Keratinocyte (primary cell): ENCODE results near the gene TARS3. TPM values are rescaled to one million over a fixed set of nuclear protein-coding genes. Genes with fewer than 3 reads are reported as not detected.

ENCODE experiments used
- DNase-seq: peaks from one replicate; pipeline ENCODE4 v3.0.0-alpha.2; 2011; ENCODE audit warnings: low read depth, missing footprints, low spot score
- FAIRE-seq: peaks from 2 replicates; lab custom pipeline; 2011; peaks lifted over from hg19 to GRCh38; lab: Jason Lieb, UNC
- H2AFZ ChIP-seq: 2 replicates; pipeline ENCODE4 v1.6.0; 2012; ENCODE audit warnings: low read length, control low read depth, inconsistent platforms; ENCODE audit not compliant: control insufficient read depth
- H3K27ac ChIP-seq: 2 replicates; pipeline ENCODE4 v1.5.1; 2011; ENCODE audit warnings: low read length; ENCODE audit not compliant: control insufficient read depth, insufficient read depth
- H3K27me3 ChIP-seq: 3 replicates; pipeline ENCODE4 v1.6.0; 2011; ENCODE audit warnings: low read length; ENCODE audit not compliant: control insufficient read depth, insufficient read depth; ENCODE audit errors: extremely low read depth
- H3K36me3 ChIP-seq, 2 experiments: 2 replicates in 1 of 2; 3 replicates in 1 of 2; pipeline ENCODE4 v1.5.1; 2011; ENCODE audit warnings: low read length in 2 of 2, mild to moderate bottlenecking in 1 of 2; ENCODE audit not compliant: control insufficient read depth in 2 of 2, insufficient read depth in 2 of 2; ENCODE audit errors: extremely low read depth in 1 of 2
- H3K4me1 ChIP-seq: 3 replicates; pipeline ENCODE4 v1.5.1; 2011; ENCODE audit warnings: low read length; ENCODE audit not compliant: control insufficient read depth, insufficient read depth; ENCODE audit errors: extremely low read depth
- H3K4me2 ChIP-seq: 3 replicates; pipeline ENCODE4 v1.6.0; 2011; ENCODE audit warnings: low read depth, low read length; ENCODE audit not compliant: control insufficient read depth, insufficient read depth; ENCODE audit errors: extremely low read depth
- H3K4me3 ChIP-seq, 3 experiments: fragments of 200-600 bp in 1 of 3; sonication (generic) in 1 of 3; 2 replicates in 2 of 3; 3 replicates in 1 of 3; pipeline ENCODE4 v1.5.1; 2011 to 2016; ENCODE audit warnings: low read length in 3 of 3, mild to moderate bottlenecking in 3 of 3, control low read depth in 2 of 3, inconsistent platforms in 1 of 3, low read depth in 1 of 3, mixed read lengths in 1 of 3, mixed run types in 1 of 3, moderate library complexity in 1 of 3; ENCODE audit not compliant: control insufficient read depth in 2 of 3, insufficient read depth in 2 of 3; ENCODE audit errors: extremely low read depth in 1 of 3
- H3K79me2 ChIP-seq: 2 replicates; pipeline ENCODE4 v1.6.0; 2012; ENCODE audit warnings: low read length; ENCODE audit not compliant: control insufficient read depth, insufficient read depth
- H3K9ac ChIP-seq: 3 replicates; pipeline ENCODE4 v1.6.0; 2011; ENCODE audit warnings: low read length; ENCODE audit not compliant: control insufficient read depth, insufficient read depth; ENCODE audit errors: extremely low read depth
- H3K9me1 ChIP-seq: 3 replicates; pipeline ENCODE4 v1.6.0; 2011; ENCODE audit warnings: low read length; ENCODE audit not compliant: control insufficient read depth, insufficient read depth; ENCODE audit errors: extremely low read depth
- H3K9me3 ChIP-seq: 2 replicates; pipeline ENCODE4 v1.5.1; 2012; ENCODE audit warnings: low read depth, low read length; ENCODE audit not compliant: control insufficient read depth
- H4K20me1 ChIP-seq: 3 replicates; pipeline ENCODE4 v1.6.0; 2011; ENCODE audit warnings: low read length; ENCODE audit not compliant: control insufficient read depth, insufficient read depth; ENCODE audit errors: extremely low read depth
- CTCF ChIP-seq, 3 experiments: IDR thresholded peaks in 1 of 3; conservative IDR thresholded peaks in 1 of 3; optimal IDR thresholded peaks in 1 of 3; 2 replicates in 2 of 3; 3 replicates in 1 of 3; pipeline versions ENCODE3 to v1.5.1; 2011; ENCODE audit warnings: low read length in 3 of 3, mild to moderate bottlenecking in 3 of 3, moderate library complexity in 2 of 3, control low read depth in 1 of 3, inconsistent platforms in 1 of 3; ENCODE audit not compliant: insufficient read depth in 2 of 3; ENCODE audit errors: extremely low read depth in 1 of 3
- EZH2 ChIP-seq: IDR thresholded peaks from one replicate; pipeline ENCODE4 v1.6.1; 2012; ENCODE audit warnings: inconsistent platforms, mild to moderate bottlenecking, low read length, moderate library complexity
- dilution Hi-C: fragments of 300-500 bp; cut with MboI; formaldehyde crosslinking; loops from one replicate; pipeline ENCODE4 v1.7.0; 2020; ENCODE audit warnings: low sequenced_read_pairs; ENCODE audit not compliant: extremely low pct_ligation_motif_present
- polyA plus RNA-seq, 5 experiments: library from polyadenylated mRNA; depleted of rRNA in 3 of 5; stranded (reverse) in 3 of 5; stranded (forward) in 1 of 5; unstranded in 1 of 5; fragments of >200 nt; gene quantifications; 1 replicate in 1 of 5; 2 replicates in 3 of 5; 3 replicates in 1 of 5; pipeline versions ENCODE4 v1.2.1 to v1.2.3, GENCODE V29; 2011 to 2012; ENCODE audit warnings: missing spikeins in 2 of 5, low read depth in 1 of 5, low replicate concordance in 1 of 5

TARS3 gene
- polyA plus RNA-seq, 1 donor (not counting 4 experiments of a cell fraction or from before 2014, with no cell fraction given), result 3.9 TPM

DNA sequence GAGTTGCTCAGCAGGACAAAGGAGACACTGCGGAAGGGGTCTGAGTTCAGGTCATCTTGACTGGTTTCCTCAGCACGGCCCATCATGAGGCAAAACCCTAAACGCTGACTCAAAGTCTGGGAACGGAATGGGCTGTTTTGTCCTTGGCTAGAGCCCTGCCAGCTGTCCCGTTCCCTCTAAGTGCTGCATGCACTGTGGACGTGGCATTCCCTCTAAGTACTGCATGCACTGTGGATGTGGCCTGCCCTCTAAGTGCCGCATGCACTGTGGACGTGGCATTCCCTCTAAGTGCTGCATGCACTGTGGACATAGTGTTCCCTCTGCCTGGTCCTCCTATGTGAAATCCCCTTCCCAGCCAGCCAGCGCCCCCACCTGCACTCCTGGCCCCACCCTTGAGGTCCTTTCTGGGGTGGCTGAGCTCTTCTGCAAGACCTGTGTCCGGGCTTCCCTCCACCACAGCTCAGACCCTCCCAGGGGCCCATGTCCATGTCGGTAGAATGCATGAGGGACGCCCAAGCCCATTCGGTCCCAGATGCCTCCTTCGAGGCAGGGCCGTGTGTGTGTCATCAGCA, 108.8 kb downstream of the TARS3 start:
- FAIRE-seq (no peak), DNase-seq (no peak)
- peaks cover 33% of the 10 kb centered on the region for H3K27me3 ChIP-seq
- dilution Hi-C loops, result no loop called here
- H3K9me3 ChIP-seq, result no peaks in the 10 kb centered on the region
- H2AFZ ChIP-seq, result no peak overlapping the region
- peaks cover 12% of the 10 kb centered on the region for H3K4me1 ChIP-seq
- no peak overlapping the region for H3K4me3 ChIP-seq
- no peaks in the 10 kb centered on the region for H3K36me3 ChIP-seq
- H3K27ac ChIP-seq, result no peak overlapping the region
- H3K9me1 ChIP-seq, result no peaks in the 10 kb centered on the region
- H4K20me1 ChIP-seq, result no peaks in the 10 kb centered on the region
- peak overlapping the region; percentile 57 for H3K4me2 ChIP-seq
- H3K9ac ChIP-seq, result no peak overlapping the region
- TF ChIP-seq CTCF (optimal IDR thresholded peaks at IDR 0.05 in 1 of 3, IDR thresholded peaks at IDR 0.05 in 1 of 3, conservative IDR thresholded peaks at IDR 0.05 in 1 of 3; ENCODE audit: extremely low read depth in 1 of 3, insufficient read depth in 2 of 3, low read length in 3 of 3) (no peak), EZH2 (no peak)
- H3K79me2 ChIP-seq, result no peaks in the 10 kb centered on the region

- Histone ChIP-seq H3K4me3 (no peak overlapping the region), H3K27me3 (peaks cover 33% of the 10 kb centered on the region), H3K4me2 (no peak overlapping the region), H3K27ac (no peak overlapping the region), H3K9ac (no peak overlapping the region), H2AFZ (no peak overlapping the region), H3K9me3 (no peaks in the 10 kb centered on the region), H3K9me1 (no peaks in the 10 kb centered on the region), H3K79me2 (no peaks in the 10 kb centered on the region), H3K36me3 (no peaks in the 10 kb centered on the region), H4K20me1 (no peaks in the 10 kb centered on the region), H3K4me1 (peaks cover 12% of the 10 kb centered on the region)
- dilution Hi-C loops, result no loop called here
- FAIRE-seq, result no peak
- no peak for TF ChIP-seq CTCF (optimal IDR thresholded peaks at IDR 0.05 in 1 of 3, IDR thresholded peaks at IDR 0.05 in 1 of 3, conservative IDR thresholded peaks at IDR 0.05 in 1 of 3; ENCODE audit: extremely low read depth in 1 of 3, insufficient read depth in 2 of 3, low read length in 3 of 3)
- no peak for TF ChIP-seq EZH2
- no peak for DNase-seq
Observed at GRCh38 chr15:101614761-101615160, 109.5 kb downstream of the TARS3 start.
